ENCODE results near the gene TRANK1.

The TRANK1 gene

GRCh38 chr3:36837089-36837488 lies 107.8 kb downstream of the TRANK1 start:
- DNase-seq: no peak

- no peak for DNase-seq
Observed at GRCh38 chr3:36833160-36833814, 111.6 kb downstream of the TRANK1 start.

GRCh38 chr3:36832406-36832805 lies 112.4 kb downstream of the TRANK1 start:
- no peak for DNase-seq

GRCh38 chr3:36827133-36827532 lies 117.7 kb downstream of the TRANK1 start:
- DNase-seq: no peak

GRCh38 chr3:36826240-36826639 lies 118.6 kb downstream of the TRANK1 start:
- no peak for DNase-seq

GRCh38 chr3:36824443-36824842 lies 120.4 kb downstream of the TRANK1 start:
- DNase-seq: no peak

GRCh38 chr3:36823806-36824205 lies 121.0 kb downstream of the TRANK1 start:
- no peak for DNase-seq

GRCh38 chr3:36820083-36820482 lies 124.8 kb downstream of the TRANK1 start:
- DNase-seq: no peak

GRCh38 chr3:36817806-36818533 lies 126.9 kb downstream of the TRANK1 start:
- no peak for DNase-seq

GRCh38 chr3:36815375-36815774 lies 129.5 kb downstream of the TRANK1 start:
- no peak for DNase-seq

- DNase-seq: no peak
Observed at GRCh38 chr3:36814776-36815175, 130.1 kb downstream of the TRANK1 start.

- no peak for DNase-seq
Observed at GRCh38 chr3:36814066-36814717, 130.7 kb downstream of the TRANK1 start.

- no peak for DNase-seq
Observed at GRCh38 chr3:36813305-36813704, 131.5 kb downstream of the TRANK1 start.

GRCh38 chr3:36812240-36812639 lies 132.6 kb downstream of the TRANK1 start:
- DNase-seq: no peak

GRCh38 chr3:36811768-36812167 lies 133.1 kb downstream of the TRANK1 start:
- DNase-seq: no peak

- no peak for DNase-seq
Observed at GRCh38 chr3:36804295-36805055, 140.4 kb downstream of the TRANK1 start.

- DNase-seq: no peak
Observed at GRCh38 chr3:36803091-36803791, 141.6 kb downstream of the TRANK1 start.

- DNase-seq: no peak
Observed at GRCh38 chr3:36800533-36801116, 144.2 kb downstream of the TRANK1 start.

- DNase-seq: no peak
Observed at GRCh38 chr3:36796881-36797280, 148.0 kb downstream of the TRANK1 start.

- no peak for DNase-seq
Observed at GRCh38 chr3:36796161-36796560, 148.7 kb downstream of the TRANK1 start.

- DNase-seq: no peak
Observed at GRCh38 chr3:36795622-36796021, 149.2 kb downstream of the TRANK1 start.

- DNase-seq: peak; percentile 34
Observed at GRCh38 chr3:36792342-36792741, 152.5 kb downstream of the TRANK1 start.
